Dendritic cell treated with granulocyte-macrophage colony-stimulating factor and Interleukin-4, amounts not matched to agents 40 ng/mL and 50 ng/mL, for 4 days (primary cell): ENCODE measurements around the gene HSFX3.
"Not testable (repeated sequence)": the region's sequence is repeated elsewhere in the genome, so short reads cannot be mapped to it uniquely, and the experiment has no call there.

Experiments used
- H3K27ac Mint-ChIP-seq: one replicate; pipeline ENCODE4 v1.8.0; 2022; ENCODE audit warnings: mild to moderate bottlenecking, mixed read lengths
- H3K27me3 Mint-ChIP-seq: one replicate; pipeline ENCODE4 v1.8.0; 2022; ENCODE audit warnings: mild to moderate bottlenecking, mixed read lengths
- H3K36me3 Mint-ChIP-seq: one replicate; pipeline ENCODE4 v1.8.0; 2022; ENCODE audit warnings: low read depth, mixed read lengths
- H3K4me1 Mint-ChIP-seq: one replicate; pipeline ENCODE4 v1.8.0; 2022; ENCODE audit warnings: low read depth, mixed read lengths
- H3K4me3 Mint-ChIP-seq: one replicate; pipeline ENCODE4 v1.8.0; 2022; ENCODE audit warnings: mild to moderate bottlenecking, moderate library complexity, mixed read lengths
- H3K9me3 Mint-ChIP-seq: one replicate; pipeline ENCODE4 v1.8.0; 2022; ENCODE audit warnings: mixed read lengths
- intact Hi-C: fragments of 100-400 bp; cut with micrococcal nuclease; formaldehyde crosslinking; loops from one replicate; pipeline ENCODE4 v1.15.0; 2022

The HSFX3 gene

DNA sequence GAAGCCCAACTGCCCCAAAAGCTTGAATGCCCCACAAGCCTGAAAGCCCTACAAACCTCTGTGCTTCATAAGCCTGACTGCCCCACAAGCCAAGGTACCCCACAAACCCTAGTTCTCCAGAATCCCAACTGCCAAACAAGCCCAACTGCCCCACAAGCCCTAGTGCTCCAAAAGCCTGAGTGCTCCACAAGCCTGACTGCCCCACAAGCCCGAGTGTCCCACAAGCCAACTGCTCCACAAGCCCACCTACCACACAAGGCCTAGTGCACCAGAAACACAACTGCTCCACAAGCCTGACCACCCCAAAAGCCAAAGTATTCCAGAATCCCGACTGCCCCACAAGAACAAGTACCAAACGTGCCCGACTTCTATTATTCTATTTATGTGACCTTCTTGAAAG lies 13.6 kb upstream of the HSFX3 start:
- intact Hi-C loops, result no loop called here
- no peaks in the 10 kb centered on the region for H3K36me3 Mint-ChIP-seq
- no peaks in the 10 kb centered on the region for H3K4me1 Mint-ChIP-seq
- no peak overlapping the region for H3K27ac Mint-ChIP-seq
- H3K27me3 Mint-ChIP-seq, result no peaks in the 10 kb centered on the region
- H3K4me3 Mint-ChIP-seq, result no peak overlapping the region
- no peaks in the 10 kb centered on the region for H3K9me3 Mint-ChIP-seq

DNA sequence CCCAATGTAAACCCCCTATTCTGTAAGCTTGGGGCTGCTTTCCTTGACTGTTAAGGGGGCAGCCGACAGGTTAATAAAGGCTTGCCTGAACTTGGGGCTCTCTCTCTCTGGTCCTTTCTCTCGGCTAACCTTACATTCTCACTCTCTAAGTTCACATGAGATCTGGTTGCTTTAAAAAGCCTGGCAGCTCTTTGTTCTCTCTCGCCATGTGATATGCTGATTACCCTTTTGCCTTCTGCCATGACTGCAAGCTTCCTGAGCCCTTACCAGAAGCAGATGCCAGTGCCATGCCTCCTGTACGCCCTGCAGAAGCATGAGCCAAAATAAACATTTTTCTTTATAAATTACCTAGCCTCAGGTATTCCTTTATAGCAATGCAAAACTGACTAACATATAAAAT lies 5.5 kb upstream of the HSFX3 start:
- H3K36me3 Mint-ChIP-seq, H3K9me3 Mint-ChIP-seq, intact Hi-C loops, H3K27me3 Mint-ChIP-seq, H3K27ac Mint-ChIP-seq, H3K4me3 Mint-ChIP-seq, H3K4me1 Mint-ChIP-seq: not testable (repeated sequence)

DNA sequence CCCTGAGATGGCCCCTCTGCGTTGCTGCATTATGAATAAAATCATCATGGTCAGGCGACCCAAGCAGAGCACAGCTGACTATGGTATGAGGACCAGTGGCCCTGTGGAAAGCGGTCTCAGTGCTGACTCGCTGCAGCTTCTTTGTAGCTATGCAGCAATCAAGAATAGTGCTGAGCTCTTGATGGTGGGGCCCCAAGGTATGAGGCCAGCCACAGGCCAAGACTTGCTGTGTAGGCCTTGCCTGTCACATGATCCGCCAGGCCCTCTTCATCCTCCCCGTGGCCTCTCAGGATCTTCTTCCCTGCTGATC lies 2.2 kb upstream of the HSFX3 start:
- H3K27ac Mint-ChIP-seq, H3K9me3 Mint-ChIP-seq, H3K4me1 Mint-ChIP-seq, intact Hi-C loops, H3K36me3 Mint-ChIP-seq, H3K4me3 Mint-ChIP-seq, H3K27me3 Mint-ChIP-seq: not testable (repeated sequence)

DNA sequence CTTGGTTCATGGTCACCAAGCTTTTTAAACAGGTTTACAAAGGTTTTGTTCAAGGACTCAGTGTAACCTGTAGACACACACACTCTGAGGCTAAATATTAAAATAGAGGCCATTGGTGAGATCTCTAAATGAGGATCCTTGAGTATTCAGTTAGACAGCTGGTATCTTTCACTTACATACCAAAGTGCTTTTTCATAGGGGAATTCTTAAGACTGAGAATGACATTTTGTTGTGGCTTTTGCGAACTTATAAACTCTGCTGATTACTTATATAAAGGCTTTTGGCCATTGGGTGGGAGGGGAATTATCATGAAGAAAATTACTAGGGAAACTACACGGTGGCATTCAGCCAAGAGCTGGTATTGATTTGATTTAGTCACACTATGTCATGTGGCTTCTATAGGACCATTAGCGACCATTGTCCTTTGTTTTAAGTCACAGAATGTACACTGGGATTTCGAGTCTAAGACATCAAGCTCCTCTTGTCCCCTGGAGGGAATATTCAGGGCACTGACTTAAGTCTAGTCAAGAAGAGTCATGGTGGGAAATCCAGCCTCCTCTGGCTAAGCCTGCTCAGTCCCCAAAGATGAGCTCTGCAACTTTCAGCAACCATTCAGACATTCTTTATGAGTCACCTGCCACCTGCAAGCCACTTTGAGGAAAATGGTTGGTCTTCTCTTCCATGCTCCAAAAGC lies 1.7 kb upstream of the HSFX3 start:
- intact Hi-C loops, H3K27ac Mint-ChIP-seq, H3K36me3 Mint-ChIP-seq, H3K9me3 Mint-ChIP-seq, H3K4me3 Mint-ChIP-seq, H3K27me3 Mint-ChIP-seq, H3K4me1 Mint-ChIP-seq: not testable (repeated sequence)

DNA sequence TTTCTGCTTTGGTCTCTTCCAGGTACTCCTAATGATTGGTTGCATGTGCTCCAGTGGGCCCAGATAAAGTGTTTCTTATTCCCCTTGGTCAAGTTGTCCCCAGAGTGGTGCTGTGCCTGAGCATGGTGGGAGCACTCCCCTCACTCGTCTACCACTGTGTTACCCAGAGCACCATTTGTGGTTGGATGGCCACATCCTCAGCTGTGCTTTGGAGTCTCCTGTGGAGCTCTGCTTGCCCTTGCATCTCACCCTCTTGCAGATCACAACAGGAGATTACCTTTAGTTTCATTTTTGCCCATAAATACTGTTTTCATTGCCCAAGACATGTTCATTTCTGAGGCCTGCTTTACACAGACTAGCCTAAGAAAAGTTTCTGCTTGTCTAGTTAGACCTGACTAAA lies 730 bp upstream of the HSFX3 start:
- H3K4me1 Mint-ChIP-seq, H3K27me3 Mint-ChIP-seq, intact Hi-C loops, H3K9me3 Mint-ChIP-seq, H3K27ac Mint-ChIP-seq, H3K4me3 Mint-ChIP-seq, H3K36me3 Mint-ChIP-seq: not testable (repeated sequence)

DNA sequence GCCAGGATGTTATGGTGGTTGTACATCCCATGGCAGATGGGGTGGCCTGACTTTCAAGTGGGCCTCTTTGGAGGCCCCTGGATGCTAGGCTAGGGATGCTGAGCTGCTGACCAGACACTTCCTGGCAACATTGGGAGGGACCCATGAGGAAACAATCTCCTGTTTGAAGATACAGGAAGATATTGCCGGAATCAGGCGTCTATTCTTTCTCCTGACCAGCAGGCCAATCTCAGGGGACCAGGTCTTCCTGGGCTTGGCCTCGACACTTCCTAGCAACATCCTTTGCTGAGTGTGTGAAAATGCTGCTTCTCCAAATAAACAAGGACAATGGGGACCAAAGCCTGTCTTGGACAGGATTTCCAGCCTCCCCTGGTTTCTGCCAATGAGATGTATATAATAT lies 1.9 kb downstream of the HSFX3 start:
- H3K4me3 Mint-ChIP-seq, H3K27ac Mint-ChIP-seq, intact Hi-C loops, H3K9me3 Mint-ChIP-seq, H3K4me1 Mint-ChIP-seq, H3K27me3 Mint-ChIP-seq: not testable (repeated sequence)
- peaks cover 24% of the 10 kb centered on the region for H3K36me3 Mint-ChIP-seq

DNA sequence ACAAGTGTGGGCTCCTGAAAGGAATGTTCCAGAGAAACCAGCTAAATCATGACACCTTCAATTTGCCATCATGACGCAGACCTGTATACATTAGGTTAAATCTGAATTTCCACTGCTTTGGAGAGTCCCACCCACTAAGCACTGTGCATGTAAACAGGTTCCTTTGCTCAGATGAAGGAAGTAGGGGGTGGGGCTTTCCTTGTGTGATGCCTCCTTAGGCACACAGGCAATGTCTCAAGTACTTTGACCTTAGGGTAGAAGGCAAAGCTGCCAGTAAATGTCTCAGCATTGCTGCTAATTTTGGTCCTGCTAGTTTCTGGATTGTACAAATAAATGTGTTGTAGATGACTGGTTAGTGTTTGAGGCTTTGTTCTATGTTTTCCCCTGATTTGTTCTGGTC lies 2.8 kb downstream of the HSFX3 start:
- H3K4me3 Mint-ChIP-seq, intact Hi-C loops, H3K27ac Mint-ChIP-seq, H3K27me3 Mint-ChIP-seq, H3K4me1 Mint-ChIP-seq, H3K9me3 Mint-ChIP-seq: not testable (repeated sequence)
- peaks cover 24% of the 10 kb centered on the region for H3K36me3 Mint-ChIP-seq

DNA sequence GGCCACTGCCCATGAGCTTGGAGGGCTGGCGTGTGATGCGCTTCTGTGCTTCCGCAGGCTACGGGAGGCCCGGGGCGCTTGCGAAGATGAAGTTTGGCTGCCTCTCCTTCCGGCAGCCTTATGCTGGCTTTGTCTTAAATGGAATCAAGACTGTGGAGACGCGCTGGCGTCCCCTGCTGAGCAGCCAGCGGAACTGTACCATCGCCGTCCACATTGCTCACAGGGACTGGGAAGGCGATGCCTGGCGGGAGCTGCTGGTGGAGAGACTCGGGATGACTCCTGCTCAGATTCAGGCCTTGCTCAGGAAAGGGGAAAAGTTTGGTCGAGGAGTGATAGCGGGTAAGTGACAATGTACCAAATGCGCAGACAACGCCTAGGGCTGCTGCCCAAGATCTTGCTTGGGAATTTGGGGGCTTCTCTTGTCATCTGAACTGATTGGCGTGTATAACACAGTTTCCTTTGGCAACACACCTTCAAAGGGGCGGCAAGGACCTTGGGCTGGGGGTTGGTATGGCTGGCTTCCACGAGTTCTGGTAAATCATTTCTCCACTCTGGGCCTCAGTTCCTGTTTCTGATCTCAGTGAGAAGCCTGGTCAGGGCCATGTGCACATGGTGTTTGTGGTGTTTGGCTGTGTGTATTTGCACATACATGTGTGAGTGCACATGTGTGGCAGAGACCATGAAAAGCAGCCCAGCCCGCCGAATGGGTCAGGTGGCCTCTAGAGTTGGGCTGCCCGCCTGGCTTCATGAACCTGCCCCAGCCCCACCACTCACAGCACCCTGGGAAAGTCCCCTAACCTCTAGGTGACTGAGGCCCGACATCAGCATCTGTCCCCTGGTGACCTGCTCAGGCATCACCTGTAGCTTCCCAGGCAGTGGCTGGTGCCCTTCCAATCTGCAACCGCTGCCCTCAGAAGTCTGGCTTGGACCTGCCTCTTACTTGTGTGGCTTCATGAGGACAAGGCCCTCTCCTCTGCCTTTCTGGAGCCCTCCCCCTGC lies 3.9 kb downstream of the HSFX3 start:
- H3K27me3 Mint-ChIP-seq, intact Hi-C loops, H3K4me3 Mint-ChIP-seq, H3K9me3 Mint-ChIP-seq, H3K4me1 Mint-ChIP-seq: not testable (repeated sequence)
- H3K27ac Mint-ChIP-seq, result peak overlapping the region; percentile 59
- H3K36me3 Mint-ChIP-seq, result peaks cover 32% of the 10 kb centered on the region

DNA sequence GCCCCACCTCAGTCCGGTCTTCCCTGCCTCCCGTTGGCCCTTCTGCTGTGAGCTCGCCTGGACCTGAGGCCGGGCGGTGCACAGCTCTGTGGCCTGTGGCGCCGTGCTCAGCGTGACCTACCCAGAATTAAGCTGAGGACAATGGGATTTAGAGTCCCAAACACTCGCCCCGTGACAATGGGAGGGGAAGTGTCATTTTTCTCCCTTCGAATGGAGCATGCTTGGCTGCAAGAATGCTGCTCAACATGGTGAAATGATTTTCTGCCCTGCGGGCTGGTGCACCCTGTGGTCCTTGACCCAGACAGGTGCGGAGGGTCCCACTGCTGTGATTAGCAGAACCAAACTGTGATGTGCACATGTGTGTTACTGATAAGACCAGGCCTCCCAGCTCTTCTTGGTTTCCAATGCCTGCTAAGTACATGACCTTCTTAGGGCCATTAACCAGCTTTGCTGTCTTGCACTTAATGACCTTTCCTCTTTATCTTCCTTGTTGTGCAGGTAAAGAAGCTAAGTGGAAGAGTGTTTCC lies 8.1 kb downstream of the HSFX3 start:
- intact Hi-C loops, result loop anchor here (2.0 kb wide), 1 partner anchor 37 kb away; the partner anchor contains the start of gene IDS
- Mint-ChIP-seq H3K36me3 (peaks cover 46% of the 10 kb centered on the region), H3K4me1 (peaks cover 23% of the 10 kb centered on the region)

DNA sequence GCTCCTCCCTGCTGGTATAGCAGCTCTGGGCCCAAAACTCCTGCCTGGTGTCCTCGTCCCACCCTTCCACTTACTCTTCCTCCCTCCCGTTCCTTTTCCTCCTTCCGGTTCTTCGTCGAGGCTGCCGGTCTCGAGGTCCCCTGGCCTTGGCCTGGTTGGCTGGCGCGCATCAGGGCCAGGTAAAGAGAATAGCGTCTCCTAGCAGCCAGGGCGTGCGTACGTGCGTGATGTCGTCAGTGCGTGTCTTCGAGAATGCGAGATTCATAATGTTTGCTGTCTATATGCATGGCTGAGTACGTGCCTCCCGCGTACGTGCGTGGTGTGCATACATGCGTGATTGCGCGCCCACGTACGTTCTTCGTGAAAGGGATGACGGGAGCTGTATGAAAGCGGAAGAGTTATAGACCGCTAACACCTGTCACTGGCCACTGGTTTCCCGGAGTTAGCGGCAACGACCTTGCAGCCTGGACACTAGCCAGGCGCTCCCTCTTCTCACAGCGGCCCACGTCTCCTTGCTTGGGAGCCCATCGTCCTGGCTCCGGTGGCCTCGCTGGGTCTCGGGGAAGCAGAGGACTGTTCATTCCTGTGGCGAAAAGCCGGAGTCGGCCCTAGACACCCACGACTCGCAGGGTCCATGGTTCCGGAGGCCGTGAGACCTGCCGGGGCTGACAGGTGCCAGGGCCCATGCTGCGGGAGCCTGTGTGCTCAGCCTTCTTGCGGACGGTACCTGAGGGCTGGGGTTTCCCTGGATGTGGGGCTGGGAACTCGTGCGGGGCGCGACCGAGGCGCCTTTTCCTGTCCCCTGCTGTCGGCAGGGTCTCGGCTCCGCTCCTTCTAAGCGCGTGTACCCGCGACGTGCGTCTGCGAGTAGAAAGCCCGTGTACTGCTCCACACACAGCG lies 8.9 kb downstream of the HSFX3 start, which contains the start of gene EOLA1:
EOLA1 (plus strand) TSS at position 392 of the 900 bp plus-strand sequence. CDS start 4,619 bp downstream, outside the sequence.
- H3K9me3 Mint-ChIP-seq, result no peaks in the 10 kb centered on the region
- H3K27me3 Mint-ChIP-seq, result no peaks in the 10 kb centered on the region
- H3K36me3 Mint-ChIP-seq, result peaks cover 43% of the 10 kb centered on the region
- peak within 1 kb of the TSS; percentile 100 for H3K27ac Mint-ChIP-seq
- H3K4me1 Mint-ChIP-seq, result peaks cover 30% of the 10 kb centered on the region
- peak within 1 kb of the TSS; percentile 96 for H3K4me3 Mint-ChIP-seq
- intact Hi-C loops, result loop anchor here (2.0 kb wide), 1 partner anchor 36 kb away; the partner anchor contains the start of gene IDS

More for the DNA sequence above, 8.1 kb downstream of the HSFX3 start:
- H3K27me3 Mint-ChIP-seq, result no peaks in the 10 kb centered on the region
- H3K4me3 Mint-ChIP-seq, result peak overlapping the region; percentile 96
- no peaks in the 10 kb centered on the region for H3K9me3 Mint-ChIP-seq
- H3K27ac Mint-ChIP-seq, result peak overlapping the region; percentile 100

DNA sequence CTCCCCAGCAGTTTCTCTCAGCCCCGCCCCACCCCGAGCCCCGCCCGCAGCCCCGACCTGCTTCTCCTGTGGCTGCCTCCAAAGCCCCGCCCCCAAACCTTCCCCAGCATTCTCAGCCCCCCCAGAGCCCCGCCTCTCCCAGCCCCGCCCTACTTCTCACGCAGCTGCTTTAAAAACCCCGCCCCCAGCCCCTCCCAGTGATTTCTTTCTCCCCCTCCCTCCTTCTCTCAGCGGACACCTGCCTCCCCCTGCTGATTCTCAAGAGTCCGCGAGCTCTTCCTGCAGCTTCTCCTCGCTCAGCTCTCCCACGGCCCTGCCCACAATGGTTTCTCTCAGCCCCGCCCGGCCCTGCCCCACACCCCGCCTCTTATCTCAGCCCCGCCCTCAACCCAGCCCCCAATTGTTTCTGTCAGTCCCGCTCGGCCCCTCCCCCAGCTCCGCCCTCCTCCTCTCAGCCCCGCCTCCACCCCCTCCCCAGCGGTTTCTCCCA lies 9.5 kb downstream of the HSFX3 start:
- Mint-ChIP-seq H3K27ac (peak overlapping the region; percentile 100), H3K4me3 (peak overlapping the region; percentile 96), H3K27me3 (no peaks in the 10 kb centered on the region), H3K9me3 (no peaks in the 10 kb centered on the region), H3K4me1 (peaks cover 32% of the 10 kb centered on the region), H3K36me3 (peaks cover 43% of the 10 kb centered on the region)
- intact Hi-C loops, result loop anchor here (2.0 kb wide), 1 partner anchor 35 kb away; the partner anchor contains the start of gene IDS

DNA sequence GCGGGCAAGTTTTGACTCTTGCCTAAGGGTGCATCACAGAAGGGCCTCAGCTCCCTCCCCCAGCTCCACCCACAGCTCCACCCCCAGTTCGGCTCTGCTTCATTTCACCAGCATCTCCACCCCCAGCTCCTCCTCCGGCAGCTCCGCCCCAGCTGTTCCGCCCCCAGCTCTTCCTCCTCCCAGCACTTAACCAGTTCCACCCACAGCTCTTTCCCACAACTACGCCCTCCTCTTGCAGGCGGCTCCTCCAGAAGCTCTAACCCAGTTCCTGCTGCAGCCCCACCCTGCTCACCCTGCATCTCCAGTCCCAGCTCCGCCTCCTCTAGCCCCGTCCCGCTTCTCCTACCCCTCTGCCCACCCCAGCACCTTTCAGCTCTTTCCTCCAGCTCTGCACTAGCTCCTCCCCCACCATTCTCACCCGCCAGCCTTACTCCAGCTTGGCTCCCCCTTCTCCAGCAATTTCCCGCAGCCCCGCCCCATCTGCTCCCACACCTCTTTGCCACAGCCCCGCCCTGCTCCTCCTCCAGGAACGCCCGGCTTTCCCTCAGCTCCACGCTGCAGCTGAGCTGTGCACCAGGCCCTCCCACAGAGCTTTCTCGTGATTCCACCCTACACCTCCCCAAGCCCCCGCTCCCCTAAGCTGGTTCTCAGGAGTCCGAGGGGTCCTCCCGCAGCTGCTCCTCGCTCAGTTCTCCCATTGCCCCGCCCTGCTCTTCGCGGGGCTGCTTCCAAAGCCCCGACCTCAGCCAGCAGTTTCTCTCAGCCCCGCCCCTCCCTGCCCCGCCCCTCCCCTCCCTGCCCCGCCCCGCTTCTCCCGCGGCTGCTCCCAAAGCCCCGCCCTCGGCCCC lies 10.2 kb downstream of the HSFX3 start:
- peak overlapping the region; percentile 100 for H3K27ac Mint-ChIP-seq
- no peaks in the 10 kb centered on the region for H3K27me3 Mint-ChIP-seq
- no peaks in the 10 kb centered on the region for H3K9me3 Mint-ChIP-seq
- H3K36me3 Mint-ChIP-seq, result peaks cover 43% of the 10 kb centered on the region
- intact Hi-C loops, result loop anchor here (2.0 kb wide), 1 partner anchor 35 kb away; the partner anchor contains the start of gene IDS
- peaks cover 38% of the 10 kb centered on the region for H3K4me1 Mint-ChIP-seq
- peak overlapping the region; percentile 89 for H3K4me3 Mint-ChIP-seq
